UCSD-AML1 (cell line): ENCODE measurements around the gene OBSL1.
A peak's percentile ranks its signal among the peaks of the same experiment; 100 is the strongest.

Experiments used
- DNase-seq: peaks from one replicate; lab custom pipeline; 2025; ENCODE audit not compliant: unreplicated experiment; lab: John Stamatoyannopoulos, UW

The OBSL1 gene

GRCh38 chr2:219552382-219553167 lies 18.8 kb downstream of the OBSL1 start:
- DNase-seq, result peak; percentile 78

DNA sequence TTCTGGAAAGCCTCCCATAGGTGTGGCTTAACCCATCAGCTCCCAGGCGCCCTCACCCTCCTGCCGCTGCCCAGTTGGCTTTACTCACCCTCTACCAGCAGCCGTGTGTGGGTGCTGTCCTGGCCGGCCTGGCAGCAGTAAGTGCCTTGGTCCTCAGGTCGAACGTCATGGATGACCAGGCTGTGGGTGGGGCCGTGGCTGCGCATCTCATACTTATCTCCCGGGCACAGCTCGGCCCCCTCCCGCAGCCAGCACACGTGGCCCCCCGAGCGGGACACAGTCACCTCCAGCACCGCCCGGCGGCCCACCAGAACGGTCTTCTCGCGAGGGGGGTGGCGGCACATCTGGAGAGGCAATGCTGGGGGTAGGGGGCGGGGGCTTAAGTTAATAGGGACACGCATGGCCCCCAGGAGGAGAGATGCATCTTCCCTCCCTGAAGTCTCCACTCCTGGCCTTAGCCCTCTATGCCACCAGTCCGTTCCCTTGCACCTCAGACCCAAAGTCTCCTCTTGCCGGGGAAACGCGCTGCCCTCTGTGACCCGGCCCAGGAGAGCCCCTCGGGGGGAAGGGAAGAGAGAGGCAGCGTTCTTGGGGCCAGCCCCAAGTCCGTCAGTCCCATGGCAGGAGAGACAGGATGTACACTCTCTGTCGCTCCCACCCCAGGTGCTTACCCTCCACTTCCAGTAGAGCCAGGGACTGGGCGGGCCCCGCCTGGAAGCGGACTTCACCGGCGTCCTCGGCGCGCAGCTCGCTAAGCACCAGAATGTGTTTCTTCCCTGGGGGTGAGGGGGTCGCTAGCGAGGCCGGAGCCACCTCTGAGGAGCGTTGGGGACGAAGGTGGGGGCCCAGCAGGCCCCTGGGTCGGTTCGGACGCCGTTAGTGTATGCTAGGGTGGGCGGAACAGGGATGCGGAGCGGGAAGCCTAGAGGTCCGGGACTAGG lies 19.6 kb downstream of the OBSL1 start:
- DNase-seq, result no peak

GRCh38 chr2:219549619-219550018 lies 21.7 kb downstream of the OBSL1 start:
- DNase-seq, result no peak

DNA sequence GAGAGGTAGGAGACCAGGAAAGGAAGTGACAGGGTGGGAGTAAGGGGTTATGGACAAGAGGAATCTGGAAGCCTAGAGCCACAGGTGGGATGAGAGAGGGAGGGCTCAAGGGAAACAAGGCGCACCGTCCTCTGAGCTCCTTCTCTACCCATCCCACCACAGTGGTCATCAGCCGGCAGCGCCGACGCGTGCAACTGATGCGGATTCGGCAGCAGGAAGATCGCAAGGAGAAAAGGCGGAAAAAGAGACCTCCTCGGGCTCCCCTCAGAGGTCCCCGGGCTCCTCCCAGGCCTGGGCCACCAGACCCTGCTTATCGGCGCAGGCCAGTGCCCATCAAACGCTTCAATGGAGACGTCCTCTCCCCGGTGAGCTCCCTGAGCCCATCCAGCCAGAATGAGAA lies 22.3 kb downstream of the OBSL1 start:
- no peak for DNase-seq

- DNase-seq, result no peak
Measured at GRCh38 chr2:219547621-219548020, 23.7 kb downstream of the OBSL1 start.

DNA sequence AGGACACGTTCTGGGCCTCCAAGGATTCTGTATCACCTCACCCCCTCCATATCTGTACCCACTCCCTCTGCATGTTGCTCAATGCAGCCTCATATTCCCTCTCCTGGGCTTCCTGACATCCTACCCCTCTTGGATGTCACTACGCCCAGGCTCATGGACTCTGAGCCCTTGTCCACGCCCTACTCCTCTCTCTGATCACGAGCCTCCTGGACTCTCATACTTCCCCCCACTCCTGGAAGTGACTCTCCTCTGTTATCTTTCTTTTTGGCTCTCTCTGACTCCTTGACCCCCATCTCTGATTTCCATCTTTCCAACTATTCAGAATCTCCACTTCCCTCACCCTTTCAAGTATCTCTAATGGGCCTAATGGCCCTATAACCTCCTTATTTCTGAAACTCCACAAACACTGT lies 25.4 kb downstream of the OBSL1 start:
- no peak for DNase-seq

DNA sequence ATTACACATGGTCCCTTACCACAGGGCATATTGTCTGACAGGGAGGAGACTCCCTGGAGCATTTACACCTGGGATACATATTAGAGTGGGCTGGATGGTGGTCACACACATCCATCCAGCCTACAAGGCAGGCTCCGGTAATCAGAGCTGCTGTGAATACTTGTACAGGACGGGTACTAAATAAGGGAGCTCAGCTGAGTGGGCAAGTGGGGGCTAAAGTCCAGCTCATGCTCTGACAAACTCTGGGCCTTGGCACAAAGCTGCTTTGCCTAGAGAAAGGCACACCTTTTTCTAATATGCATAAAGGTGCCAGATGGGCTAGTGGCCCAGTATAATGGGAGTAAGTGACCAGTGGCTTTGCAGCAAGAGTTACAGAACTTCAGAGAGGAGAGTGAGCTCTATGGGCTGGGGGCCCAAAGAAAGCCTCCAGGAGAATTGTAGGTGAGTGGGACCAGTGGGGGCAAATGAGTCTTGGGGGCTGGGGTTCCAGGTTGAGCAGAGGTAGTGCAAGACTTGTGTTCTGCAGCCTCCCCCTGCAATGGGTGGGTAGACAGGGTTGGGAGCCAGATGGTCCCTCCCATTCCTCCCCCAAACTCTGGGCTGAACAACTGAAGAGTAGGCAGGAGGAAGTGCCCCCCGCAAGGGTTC lies 25.9 kb downstream of the OBSL1 start:
- no peak for DNase-seq

GRCh38 chr2:219544567-219544966 lies 26.8 kb downstream of the OBSL1 start:
- DNase-seq, result no peak

DNA sequence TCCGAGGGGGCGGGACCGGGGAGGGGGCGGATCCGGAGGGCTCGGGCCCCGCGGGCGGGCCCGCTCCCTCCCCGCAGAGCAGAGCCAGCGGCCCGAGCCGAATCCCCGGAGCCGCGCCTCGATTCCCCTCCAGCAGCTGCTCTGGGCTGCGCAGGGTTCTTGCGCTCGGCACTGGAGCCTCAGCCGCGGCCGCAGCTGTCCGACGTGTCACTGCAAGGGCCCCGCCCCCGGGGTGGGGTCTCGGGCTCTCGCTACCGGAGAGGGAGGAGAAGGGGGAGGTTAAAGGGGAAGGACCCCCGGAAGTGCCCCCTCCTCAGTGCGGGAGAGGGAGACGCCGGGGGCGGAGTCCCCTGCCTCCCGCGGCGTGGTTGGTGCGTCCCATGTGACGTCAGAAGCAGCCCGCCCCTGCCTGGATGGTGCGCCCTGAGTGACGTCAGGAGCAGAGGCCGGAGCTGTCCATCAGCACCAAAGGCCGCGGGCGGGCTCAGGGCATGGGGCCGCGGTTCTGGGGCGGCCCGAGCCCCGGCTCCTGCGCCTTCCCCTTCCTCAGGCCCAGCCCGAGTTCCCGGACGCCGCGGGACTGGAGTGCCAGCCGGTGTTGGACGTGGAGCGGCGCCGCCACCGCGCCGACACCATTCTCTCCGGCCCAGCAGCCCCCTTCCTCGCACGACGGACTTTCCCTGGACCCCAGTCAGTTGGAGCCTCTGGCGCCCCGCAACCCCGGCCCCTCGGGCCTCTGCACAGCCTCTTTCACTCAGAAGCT lies 27.6 kb downstream of the OBSL1 start, which contains the start of the genes CHPF and TMEM198:
CHPF (minus strand) TSS at position 214 of the 763 bp plus-strand sequence. CDS start 271 bp downstream, outside the sequence.
TMEM198 (plus strand) TSS at position 433 of the 763 bp plus-strand sequence. CDS start 700 bp downstream, outside the sequence.
- DNase-seq, result peak; percentile 98

DNA sequence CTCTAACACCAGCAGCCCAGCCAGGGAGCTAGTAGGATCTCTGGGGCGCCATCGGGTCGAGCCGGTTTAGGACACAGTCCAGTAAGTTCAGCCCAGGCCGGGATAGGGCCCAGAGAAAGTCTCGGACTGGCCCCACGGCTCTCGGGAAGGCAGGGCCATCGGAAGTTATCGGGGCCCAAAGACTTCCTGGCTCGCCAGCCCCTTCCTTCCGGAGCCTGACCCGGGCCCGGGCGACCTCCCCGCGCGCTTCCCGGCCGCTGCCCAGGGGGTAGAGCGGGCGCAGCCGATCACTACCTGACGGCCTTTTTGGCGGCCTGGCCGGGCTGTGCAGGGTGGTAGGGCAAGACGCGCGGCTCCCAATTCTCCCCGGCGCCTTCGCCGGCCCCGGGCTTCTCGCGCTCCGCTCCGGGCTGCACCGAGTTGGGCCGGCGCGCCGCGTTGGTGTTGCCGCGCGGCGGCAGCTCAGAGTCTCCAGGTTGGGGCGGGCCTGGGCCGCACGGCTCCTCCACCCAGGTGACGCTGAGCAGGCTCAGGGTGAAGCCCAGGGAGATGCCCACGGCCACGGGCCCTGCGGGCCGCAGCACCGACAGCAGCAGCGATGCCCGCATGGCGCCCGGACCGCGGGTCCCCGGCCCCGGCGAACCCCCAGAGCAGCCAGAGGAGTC lies 28.3 kb downstream of the OBSL1 start:
- peak; percentile 57 for DNase-seq

GRCh38 chr2:219541611-219542180 lies 29.6 kb downstream of the OBSL1 start:
- peak; percentile 87 for DNase-seq

DNA sequence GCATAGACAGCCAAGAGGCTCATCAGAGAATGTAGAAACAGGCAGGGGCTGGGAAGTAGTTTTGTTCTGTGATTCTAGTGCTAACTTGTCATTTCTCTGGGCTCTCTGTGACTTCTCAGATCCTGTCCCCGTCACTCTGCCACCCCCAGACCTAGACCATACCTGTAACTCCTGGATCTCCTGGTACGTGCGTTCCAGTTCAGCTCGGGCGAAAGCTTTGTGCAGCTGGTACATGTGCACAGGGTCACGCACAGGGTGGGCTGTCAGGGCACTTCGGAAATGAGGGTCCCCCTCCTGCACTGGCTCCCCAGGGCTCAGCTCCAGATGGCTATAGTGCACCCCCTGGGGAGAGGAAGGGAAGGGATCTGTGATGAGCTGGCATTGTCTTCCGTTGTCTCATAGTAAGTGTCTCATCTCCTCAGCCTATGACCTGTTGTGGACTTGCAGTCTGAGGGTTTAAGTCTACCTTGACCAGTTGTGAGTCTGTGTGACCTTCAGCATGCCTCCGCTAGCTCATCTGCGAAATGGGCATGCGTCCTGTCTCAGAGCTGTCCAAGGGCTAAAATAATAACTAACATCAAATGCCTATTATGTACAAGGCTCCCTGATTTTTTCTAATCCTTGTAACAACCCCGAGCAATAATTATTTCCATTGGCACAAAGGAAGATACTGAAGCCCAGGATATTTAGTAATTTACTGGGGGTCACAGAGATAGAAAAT lies 30.4 kb downstream of the OBSL1 start:
- no peak for DNase-seq

GRCh38 chr2:219539926-219540678 lies 31.2 kb downstream of the OBSL1 start:
- no peak for DNase-seq

- DNase-seq, result no peak
Measured at GRCh38 chr2:219538956-219539788, 32.2 kb downstream of the OBSL1 start.

DNA sequence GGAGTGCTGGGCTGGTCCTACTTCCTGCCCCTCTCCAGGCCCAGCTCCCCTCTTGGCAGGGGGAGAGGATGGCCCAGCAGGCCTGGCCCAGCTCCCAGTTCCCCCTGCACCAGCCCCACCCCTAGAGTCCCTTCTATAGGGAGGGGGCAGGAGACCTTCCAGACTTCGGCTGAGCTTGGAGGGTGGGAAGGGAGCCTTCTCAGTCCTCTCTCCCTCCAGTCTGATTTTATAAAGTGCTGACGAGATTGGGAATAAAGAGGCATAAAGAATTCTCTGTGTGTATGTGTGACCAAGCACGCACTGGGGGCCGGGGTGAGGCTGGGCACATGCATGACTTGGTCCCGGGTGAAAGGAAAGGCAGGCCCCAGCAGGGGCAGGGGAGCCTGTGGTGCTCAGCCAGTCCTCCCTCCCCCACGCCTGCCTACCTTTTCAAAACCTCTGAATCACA lies 32.8 kb downstream of the OBSL1 start:
- no peak for DNase-seq

- no peak for DNase-seq
Measured at GRCh38 chr2:219537657-219538488, 33.5 kb downstream of the OBSL1 start.
